GM20000 (cell line): Measurements from ENCODE around the gene MAGI1.

Experiments used
- DNase-seq: peaks from one replicate; pipeline ENCODE4 v3.0.0; 2012; ENCODE audit warnings: low spot score
- CTCF ChIP-seq: IDR thresholded peaks from 2 replicates; pipeline ENCODE4 v1.5.1; 2012; ENCODE audit warnings: mild to moderate bottlenecking, control low read depth; ENCODE audit errors: extremely low read depth, missing control alignments

MAGI1 gene

DNA sequence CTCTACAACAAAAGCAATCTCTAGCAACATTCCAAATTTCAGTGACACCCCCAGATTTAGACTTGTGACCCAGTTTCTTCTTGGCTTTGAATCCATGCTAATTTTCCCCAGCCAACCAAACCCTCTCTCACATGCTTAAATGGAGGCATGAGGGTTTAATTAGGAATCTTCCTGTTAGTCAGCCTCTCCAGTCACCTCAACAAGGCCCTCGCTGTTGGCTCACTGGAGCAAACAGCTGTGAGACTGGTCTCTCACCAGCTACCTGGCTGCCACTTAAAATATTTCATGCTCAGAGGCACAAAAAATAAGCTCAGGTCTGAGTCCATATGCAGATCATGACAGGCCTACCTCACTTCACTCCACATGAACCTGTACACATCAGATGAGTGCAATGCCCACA is 720.5 kb downstream of the MAGI1 start:
- DNase-seq, result no peak
- TF ChIP-seq CTCF, result no peak

DNA sequence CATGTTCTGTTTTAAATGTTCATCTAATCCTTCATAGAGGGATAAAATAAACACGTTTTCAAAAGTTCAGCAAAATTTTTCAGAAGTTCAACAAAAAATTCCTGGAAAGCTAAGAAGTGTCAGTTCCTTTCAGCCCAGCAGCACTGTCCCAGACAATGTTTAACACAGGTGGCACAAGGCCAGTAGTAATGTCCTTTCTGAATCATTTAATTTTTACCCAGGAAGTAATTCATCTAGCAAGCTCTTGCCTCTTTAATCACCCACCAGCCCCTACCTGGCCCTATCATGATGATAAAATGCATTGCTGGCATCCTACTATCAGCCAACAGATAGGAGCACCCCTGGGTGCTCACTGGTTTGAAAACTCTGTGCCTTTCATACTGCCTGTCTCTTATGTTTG is 723.8 kb downstream of the MAGI1 start:
- no peak for DNase-seq
- TF ChIP-seq CTCF, result no peak

DNA sequence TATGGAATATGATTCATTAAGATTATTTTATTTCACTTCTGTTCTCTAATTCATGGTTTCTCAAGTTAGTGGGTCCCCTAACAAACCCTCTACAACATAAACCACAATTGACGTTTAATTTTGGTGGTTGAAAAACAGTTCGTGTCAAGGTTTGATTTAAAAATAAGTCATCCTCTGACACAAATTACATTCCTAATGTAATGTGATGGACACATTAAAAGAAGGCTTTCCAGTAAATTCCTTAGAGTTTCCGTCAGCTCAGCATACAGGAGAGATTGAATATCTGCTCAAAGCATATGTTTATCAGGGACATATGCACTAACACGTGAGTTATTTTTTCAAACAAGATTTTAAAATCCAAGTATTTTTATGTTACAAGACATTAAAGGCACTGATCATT is 724.4 kb downstream of the MAGI1 start:
- no peak for DNase-seq
- TF ChIP-seq CTCF, result no peak

DNA sequence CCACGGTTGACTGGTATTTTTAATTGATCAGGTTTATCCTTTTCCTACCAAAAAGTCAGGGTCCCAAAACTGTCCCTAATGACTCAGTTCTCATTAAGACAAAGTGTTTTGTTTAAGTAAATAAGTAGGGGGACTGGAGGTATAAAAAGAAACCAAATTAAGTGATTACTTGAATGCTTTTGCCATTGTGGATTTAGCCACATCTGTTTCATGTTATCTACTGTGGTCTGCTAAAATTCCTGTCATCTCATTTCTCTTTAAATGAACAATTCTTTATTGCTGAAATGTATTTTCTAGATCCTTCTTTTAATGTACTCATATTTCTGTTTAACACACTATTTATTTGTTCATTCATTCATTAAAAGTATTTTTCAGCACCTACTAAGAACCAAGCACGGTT is 725.1 kb downstream of the MAGI1 start:
- no peak for TF ChIP-seq CTCF
- DNase-seq, result no peak

- TF ChIP-seq CTCF, result no peak
- no peak for DNase-seq
These were observed 732.9 kb downstream of the MAGI1 start for GRCh38 chr3:65305836-65306235.
